GM19467 (cell line): ENCODE data around the gene CAPN6.

Source experiments
- ATAC-seq: cut with Tn5 transposase; IDR thresholded peaks from one replicate; pipeline ENCODE4 v1.9.1; 2021; ENCODE audit warnings: mild to moderate bottlenecking, moderate library complexity; ENCODE audit not compliant: unreplicated experiment

The CAPN6 gene, protein sequence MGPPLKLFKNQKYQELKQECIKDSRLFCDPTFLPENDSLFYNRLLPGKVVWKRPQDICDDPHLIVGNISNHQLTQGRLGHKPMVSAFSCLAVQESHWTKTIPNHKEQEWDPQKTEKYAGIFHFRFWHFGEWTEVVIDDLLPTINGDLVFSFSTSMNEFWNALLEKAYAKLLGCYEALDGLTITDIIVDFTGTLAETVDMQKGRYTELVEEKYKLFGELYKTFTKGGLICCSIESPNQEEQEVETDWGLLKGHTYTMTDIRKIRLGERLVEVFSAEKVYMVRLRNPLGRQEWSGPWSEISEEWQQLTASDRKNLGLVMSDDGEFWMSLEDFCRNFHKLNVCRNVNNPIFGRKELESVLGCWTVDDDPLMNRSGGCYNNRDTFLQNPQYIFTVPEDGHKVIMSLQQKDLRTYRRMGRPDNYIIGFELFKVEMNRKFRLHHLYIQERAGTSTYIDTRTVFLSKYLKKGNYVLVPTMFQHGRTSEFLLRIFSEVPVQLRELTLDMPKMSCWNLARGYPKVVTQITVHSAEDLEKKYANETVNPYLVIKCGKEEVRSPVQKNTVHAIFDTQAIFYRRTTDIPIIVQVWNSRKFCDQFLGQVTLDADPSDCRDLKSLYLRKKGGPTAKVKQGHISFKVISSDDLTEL

DNA sequence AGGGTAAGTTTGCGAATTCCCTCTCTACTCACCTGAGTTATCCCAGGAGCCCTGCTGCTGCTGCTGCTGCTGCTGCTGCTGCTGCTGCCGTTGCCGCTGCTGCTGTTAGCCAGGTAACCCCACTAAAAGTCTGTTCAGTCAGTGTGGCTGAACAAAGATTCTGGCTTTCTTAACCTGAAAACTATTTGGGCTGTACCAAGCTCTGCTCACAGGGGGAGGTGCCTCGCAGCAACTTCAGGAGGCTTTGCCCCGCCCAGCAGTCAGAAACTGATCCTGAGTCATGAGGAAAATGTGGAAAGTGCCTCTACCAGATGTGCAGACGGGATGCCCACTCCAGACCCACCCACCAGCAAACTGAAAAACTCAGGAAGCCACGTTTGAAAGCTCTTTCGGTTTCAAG is at the start of gene CAPN6:
TSS of gene CAPN6 (minus strand) at position 145 of the 400 bp plus-strand sequence. CDS start 6,547 bp downstream, outside the sequence.
- no peak for ATAC-seq

DNA sequence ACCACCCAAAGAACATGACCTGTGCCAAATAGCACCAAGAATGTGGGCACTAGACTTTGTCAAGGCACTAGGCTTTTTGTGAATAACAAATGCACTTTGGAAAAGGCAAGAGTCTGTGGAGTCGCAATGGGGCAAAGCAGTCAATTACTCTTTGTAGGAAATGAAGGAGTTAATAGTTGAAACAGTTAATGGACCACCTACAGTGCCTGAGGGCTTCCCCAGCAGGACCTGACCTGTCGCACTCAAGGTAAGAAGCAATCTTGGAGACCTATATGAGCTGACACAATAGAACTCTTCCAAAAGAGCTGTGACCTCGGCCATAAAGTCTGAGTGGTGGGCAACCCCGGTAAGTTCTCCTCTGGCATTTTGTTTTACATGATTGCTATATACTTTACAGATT is 49.2 kb upstream of the CAPN6 start:
- no peak for ATAC-seq

DNA sequence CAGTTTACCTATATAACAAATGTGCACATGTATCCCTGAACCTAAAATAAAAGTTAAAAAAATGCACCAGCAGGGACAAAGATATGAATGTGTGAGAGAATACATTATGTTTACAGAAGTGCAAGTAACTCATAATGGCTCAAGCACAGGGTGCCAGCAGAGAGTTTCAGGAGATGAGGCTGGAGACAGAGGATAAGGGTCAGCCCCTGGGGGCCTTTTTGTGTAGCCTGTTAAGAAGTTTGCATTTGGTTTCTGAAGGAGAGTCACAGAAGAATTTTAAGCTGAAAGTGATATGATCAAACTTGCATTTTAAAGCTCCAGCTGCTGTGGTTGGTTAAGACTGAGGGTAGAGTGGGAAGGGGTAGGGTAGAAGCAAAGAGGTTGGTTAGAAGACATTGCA is 48.6 kb upstream of the CAPN6 start:
- no peak for ATAC-seq

DNA sequence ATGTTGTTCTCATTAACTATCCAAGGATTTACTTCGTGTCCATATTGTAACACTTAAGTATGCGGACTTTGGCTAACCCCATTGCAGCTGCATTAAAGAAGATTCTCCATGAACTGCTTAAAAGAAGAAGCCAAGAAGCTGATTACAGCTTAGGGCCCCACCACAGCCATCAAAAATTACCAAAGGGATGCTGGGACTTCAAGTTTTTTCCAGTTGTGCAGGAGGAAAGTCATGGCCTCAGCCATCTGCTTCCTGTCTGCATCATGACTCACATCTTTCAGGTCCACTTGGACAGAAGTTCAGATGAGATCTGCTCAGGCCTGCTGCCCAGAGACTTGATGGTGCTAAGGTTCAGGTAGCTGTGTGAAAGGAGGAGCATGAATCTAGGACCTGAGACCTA is 38.8 kb upstream of the CAPN6 start:
- no peak for ATAC-seq

DNA sequence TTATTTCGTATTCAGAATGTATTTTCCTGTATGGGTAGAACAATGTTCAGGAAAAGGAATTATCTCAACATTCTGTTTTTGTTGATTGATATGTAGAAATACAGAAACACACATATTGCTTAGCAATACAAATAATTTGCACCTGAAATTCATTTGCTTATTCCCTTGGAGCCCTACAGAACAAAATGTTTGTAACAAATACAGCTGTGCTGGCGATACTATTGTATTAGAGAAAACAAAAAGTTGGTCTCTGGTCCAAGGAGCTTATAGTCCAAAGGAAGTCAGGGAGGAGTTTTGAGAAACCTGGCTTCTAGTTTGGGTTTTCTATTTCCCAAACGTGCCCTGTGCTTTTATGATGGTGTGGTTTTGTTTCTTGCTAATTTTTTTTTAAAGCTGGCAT is 37.8 kb upstream of the CAPN6 start:
- no peak for ATAC-seq

DNA sequence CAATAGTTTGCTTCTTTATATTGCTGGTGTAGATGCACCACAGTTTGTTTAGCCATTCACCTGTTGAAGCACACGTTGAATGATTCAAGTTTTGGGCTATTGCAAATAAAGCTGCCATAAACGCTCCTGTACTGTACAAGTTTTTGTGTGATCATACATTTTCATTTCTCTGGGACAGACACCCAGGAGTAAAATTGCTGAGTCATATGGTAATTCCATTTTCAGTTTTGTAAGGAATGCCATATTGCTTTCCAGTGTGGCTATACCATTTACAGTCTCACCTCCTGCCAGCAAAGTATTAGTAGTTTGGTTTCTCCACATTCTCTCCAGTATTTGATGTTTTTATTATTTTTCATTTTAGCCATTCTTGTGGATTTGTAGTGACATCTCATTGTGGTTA is 32.0 kb upstream of the CAPN6 start:
- no peak for ATAC-seq

DNA sequence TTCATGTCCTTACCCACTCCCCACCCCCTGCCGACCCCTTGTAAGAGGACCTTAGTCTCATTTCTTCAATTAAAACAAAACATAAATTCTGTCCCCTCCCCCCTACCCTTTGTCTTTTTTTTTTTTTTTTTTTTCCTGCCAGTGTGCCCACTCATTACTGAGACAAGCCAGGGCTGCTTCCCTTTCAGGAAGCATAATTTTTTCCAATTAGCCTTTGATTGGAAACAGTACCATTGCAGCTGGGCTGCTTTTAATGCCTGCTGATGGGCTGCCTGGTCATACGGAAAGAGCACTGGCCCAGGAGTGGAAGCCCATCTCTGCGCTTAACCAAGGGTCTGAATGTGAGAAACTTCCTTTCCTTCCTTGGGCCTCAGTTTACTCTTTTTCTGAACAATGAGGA is 18.6 kb upstream of the CAPN6 start:
- ATAC-seq: no peak

DNA sequence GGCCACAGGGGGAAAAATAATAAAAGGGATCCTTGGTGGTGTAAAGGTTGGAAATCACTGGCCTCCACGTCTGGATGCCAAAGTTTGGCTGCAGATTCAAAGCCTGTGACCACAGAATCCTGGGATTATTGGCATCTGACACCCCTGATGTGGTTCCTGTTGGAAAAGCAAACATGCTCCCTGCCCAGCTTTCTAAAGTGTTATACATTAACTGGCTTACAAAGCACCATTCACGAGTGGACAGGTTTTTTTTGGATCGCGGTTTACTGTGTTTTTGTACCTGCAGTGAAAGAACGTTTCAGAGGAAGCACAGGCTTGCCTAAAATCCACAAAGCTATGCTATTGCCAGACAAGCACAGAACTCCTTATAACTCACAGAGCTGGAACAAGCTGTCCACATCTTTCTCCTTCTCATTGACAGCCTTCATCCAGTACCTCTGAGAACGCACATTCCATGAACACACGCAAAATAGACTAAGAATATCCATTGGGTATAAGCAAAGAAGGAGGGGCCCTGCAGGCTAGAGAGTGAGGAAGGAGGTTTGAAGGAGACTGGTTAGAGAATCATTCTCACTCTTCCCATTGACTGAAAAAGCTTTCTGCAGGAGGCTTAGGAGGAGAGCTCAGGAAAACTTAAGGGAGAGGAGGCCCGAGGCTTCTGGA is 14.5 kb upstream of the CAPN6 start:
- ATAC-seq: no peak

DNA sequence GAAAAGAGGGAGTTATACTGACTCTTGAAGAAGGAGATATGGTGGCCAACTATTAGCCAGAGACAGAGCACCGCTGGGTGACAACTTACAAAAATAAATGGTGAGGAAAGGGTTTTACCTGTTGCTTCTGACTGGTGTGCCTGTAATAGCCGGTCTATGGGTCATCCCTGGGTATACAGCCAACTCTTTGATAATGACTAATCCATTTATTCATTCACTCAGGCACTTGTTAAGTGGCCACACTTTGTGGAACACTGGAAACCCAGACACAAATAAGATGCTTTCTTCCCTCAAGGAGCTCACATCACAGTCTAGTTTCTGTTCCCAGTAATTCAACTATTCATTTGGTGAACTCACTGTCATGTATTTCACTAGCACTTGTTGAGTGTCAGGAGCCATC is 13.2 kb upstream of the CAPN6 start:
- ATAC-seq: no peak

DNA sequence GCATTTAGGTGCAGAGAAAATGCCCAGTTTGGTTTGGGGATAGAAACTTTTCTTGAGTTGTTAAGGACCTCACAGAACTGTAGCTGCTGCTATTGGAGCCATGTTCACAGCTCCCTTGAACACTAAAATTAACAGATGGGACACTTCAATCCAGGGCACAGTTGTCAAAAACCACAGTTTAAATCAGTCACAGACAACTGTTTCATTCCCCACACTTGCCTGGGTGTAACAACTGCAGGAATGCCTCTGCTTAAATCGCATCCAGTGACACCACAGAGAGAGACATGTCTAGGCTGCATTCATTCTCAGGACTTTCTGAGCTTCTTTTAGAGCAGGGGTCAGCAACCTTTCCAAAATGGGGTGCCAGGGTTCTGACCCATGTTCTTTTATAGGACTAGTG is 12.7 kb upstream of the CAPN6 start:
- ATAC-seq: no peak

DNA sequence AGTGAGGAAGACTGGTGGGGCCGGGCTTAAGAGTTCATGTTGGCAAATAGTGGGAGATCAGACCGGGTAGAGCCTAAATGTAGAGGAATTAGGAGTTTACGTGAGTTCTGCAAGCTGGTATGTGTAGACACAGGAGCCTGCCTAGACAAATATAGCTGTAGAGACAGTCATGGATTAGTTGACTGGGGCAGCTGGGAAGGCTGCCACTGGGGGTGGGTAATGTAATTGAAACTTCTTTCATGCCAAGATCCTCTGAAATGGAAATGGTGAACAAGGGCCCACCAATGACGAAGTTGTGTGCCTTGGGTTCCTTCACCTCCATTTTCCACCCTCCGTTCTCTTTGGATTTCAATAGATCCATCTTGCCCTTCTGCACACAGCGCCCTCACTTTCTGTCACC is 11.9 kb upstream of the CAPN6 start:
- no peak for ATAC-seq

DNA sequence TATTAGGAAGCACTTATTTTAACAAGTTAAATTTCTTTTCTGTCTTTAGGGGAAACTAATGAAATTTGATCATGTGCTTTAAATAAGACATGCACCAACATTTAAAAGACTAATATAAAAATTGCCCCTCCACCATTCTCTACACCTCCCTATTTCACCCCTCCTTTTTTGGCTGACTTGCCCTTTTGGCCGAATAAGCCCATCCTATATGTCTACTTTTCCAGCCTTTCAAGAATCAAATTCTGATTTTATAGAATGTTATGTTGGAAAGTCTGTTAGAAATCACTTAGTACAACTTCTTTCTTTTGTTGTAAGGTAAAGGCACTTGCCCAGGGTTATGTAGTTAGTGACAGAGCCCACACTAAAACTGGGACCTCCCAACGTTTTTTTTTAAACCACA is 1.8 kb downstream of the CAPN6 start:
- no peak for ATAC-seq

DNA sequence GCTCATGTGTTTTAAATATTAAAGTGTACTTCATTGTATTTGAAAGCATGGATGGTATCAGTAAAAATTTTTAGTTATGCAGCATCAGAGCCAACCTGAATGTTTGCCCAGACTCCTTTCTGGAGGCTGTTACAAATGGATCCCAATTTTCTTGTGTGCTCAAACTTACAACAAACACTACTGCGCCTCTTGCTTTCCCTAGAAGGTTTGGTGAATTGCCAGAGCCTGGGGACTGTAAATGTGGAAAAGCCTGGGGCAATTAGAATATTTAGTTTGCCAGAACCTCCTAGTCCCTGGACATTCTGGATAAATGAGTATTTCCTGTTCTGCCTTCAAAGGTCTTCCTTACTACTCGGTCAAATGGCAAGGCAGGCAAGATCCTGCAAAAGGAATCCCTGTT is 4.8 kb downstream of the CAPN6 start:
- ATAC-seq: no peak

DNA sequence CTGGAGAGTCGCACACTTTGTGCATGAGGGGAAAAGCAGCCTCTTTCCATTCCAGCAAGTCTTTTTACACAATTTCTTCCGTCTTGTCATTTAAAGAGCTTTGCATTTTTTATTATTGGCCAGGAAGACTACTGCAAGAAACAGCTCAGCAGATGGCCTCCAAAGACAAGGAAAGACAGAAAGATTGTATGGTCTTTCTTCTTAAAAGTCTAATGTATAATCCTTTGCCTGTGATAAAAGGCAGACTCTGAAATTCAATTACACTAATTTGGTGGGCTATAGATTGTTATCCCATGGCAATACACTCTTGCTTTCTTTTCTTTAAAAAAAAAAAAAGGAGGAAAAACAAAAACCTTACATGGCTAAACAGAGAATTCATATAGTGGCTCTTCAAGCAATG is 5.9 kb downstream of the CAPN6 start:
- ATAC-seq: no peak

DNA sequence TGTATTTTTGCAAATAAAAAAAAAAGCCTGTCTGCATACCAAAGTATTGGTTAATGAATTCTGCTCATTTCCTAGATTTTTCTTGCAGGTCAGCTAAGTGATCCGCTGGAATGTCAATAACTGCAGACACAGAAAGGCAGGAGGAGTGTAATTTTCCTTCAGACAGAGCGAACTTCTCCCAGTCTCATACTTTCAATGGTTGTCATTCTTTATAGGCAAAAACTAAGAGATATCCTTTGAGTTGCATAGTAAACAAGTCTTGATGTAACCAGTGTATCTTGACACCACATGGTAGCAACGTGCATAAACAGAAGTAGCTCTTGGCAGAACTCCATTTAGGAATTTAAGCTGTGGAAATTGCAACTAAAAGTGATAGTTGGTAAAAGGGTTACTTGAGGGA is 8.2 kb downstream of the CAPN6 start:
- ATAC-seq: no peak

DNA sequence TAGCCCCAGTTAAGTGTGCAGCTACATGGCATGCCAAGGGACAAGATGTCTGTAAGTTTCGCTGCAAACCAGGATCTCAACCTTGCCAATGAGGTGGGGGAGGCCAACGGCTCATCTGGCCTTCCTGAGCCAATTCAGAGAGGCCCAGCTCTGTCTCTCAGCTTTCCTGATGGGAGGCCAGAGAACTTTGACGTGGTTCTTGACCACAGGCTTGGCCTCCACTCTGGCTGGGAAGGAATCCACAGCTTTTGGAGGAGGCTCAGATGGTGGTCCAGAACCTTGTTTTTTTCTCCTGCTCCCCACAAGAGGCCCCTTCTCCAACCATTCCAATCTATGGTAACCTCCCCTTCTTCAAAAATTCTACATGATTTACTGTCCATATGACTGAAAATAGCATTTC is 9.8 kb downstream of the CAPN6 start:
- no peak for ATAC-seq

DNA sequence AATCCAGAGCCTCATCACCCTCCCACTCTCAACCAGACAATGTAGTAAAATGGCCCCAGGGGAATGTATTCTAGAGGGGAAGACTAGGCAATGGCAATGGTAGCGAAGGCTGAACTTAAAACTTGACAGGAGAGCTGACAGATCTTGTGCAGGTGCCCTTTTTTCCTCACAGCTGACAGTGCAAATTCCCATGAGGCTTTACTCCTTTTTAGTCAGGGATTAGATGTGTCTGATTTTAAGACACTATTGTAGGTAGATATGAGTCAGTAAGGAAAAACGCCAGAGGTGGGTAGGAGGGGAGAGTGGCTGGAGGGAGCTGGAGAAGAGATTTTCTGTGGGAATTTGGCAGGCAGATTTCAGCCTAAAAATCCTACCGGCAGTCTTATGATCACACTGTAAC is 10.7 kb downstream of the CAPN6 start:
- no peak for ATAC-seq

DNA sequence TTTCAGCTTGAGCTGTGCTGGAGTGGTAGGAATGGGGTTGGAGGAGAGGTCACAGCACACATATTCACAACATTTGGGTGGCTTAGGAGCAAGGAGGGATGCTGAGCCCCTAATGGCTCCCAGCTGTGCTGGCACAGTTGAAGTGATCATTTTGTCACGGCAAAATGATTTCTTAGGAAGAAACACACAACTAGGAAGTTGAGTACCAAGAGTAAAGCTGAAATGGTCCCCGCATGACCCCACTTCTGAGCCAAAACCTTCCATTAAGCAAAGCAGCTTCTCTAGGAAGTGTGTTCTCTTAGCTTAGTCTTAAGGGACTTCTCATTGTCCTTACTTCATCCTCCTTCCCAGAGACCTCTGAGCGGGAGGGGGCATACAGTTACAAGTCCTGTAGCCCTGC is 12.6 kb downstream of the CAPN6 start:
- no peak for ATAC-seq

DNA sequence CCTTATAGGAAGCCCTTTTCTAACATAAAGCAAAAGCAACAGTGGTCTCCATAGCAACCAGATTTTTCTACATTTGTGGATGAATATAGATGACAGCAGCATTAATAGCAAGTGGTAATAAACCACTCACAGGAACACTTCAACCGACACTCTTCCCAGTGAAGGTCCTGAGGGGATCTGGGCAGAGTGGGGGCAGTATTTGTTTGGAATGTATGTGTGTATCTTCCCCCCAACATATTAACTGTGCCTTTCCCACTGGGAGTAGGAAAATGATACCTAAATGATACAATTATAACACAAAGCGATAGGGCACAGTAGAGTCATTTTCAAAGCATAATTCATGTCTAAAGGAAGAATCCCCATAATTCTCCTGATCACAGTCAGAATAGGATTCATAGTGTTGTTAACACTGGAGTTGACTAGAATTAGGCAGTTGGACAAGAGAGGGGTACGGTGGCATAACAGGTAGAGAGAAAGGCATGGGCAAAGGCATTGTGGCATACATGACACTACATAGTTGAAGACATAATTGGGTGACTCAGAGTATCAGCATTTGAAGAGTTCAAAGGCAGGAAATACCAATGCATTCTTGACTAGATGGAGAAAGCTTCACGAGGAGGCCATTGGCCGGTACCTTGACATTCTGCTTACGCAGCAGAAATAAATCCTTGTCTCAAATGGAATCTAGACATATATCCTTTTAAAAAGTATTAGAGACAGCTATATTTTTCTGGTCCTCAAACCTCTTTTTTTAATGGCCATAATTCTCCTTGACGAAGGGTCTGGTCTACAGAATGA is 15.2 kb downstream of the CAPN6 start:
- no peak for ATAC-seq

DNA sequence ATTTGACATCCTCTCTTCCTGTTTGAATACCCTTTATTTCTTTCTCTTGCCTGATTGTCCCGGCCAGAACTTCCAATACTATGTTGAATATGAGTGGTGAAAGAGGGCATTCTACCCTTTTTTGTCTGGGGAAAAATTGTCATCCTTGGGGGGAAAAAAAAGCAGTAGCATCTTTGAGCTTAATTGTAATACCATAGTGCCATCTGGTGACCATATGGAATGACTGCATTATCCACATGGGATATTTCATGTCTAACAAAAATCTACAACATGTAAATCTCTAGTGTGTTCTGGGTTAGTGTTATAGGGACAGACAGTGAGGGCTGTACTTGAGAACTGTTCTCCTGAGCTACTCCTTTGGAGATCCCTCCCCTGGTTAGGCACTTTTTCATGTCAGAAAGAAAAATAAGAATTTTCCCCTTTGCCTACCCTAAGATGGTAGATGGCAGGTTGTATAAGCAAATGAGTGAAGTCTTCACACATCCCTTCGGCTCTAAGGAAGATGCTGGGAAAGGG is 26.0 kb downstream of the CAPN6 start:
- no peak for ATAC-seq

DNA sequence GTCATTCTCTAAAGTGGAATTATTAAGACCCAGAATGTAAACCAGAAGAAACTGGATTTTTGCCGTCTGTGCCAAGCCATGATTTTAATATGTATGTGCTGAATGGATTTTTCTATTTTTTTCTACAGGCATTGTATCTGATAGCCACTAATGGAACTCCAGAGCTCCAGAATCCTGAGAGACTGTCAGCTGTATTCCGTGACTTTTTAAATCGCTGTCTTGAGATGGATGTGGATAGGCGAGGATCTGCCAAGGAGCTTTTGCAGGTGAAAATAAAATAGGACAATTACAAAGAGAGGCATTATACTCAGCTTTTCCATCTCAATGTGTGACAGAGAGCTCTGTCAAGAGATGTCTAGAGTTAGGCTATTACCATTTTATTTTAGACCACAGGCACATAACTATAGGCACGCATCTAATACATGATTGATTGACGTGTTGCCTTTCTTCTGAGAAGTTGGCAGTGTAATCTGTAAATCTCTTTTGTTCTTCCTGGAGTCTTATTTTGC is 53.9 kb downstream of the CAPN6 start:
- ATAC-seq: no peak
